Measurements from ENCODE around the gene KRTAP19-3.

DNA sequence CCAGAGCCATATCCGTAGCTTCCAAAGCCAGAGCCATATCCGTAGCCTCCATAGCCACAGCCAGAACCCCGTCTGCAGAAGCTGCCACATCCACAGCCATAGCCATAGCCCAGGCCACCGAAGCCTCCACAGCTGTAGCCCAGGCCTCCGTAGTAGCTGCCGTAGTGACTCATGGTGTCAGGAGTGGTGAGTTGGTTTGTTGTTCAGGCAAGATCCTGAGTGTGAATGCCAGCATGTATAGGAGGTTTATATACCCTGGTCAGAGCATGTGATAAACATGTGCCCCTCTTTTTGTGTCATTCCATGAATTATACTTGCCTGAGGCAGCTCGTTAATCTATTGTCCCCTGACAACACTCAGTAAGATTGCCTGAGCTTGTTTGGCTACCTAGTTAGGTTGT lies 11.7 kb downstream of the KRTAP19-3 start, which contains the start of gene KRTAP19-1:
- TF ChIP-seq, protein P1, sequence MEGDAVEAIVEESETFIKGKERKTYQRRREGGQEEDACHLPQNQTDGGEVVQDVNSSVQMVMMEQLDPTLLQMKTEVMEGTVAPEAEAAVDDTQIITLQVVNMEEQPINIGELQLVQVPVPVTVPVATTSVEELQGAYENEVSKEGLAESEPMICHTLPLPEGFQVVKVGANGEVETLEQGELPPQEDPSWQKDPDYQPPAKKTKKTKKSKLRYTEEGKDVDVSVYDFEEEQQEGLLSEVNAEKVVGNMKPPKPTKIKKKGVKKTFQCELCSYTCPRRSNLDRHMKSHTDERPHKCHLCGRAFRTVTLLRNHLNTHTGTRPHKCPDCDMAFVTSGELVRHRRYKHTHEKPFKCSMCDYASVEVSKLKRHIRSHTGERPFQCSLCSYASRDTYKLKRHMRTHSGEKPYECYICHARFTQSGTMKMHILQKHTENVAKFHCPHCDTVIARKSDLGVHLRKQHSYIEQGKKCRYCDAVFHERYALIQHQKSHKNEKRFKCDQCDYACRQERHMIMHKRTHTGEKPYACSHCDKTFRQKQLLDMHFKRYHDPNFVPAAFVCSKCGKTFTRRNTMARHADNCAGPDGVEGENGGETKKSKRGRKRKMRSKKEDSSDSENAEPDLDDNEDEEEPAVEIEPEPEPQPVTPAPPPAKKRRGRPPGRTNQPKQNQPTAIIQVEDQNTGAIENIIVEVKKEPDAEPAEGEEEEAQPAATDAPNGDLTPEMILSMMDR (IDR thresholded peaks at IDR 0.05), result no peak
- no peak for TF ChIP-seq POLR2A (IDR thresholded peaks at IDR 0.05)

Data from adrenal gland (tissue), 5 donors.